ENCODE measurements around the gene SYNPO2. TPM values are rescaled to one million over a fixed set of nuclear protein-coding genes. Genes with fewer than 3 reads are reported as not detected.

SYNPO2 gene
- total and polyA plus RNA-seq, 2 of the 8 experiments (the other 6 are each of a cell fraction or from before 2014, with no cell fraction given) = 0.50 to 4.2 TPM

DNA sequence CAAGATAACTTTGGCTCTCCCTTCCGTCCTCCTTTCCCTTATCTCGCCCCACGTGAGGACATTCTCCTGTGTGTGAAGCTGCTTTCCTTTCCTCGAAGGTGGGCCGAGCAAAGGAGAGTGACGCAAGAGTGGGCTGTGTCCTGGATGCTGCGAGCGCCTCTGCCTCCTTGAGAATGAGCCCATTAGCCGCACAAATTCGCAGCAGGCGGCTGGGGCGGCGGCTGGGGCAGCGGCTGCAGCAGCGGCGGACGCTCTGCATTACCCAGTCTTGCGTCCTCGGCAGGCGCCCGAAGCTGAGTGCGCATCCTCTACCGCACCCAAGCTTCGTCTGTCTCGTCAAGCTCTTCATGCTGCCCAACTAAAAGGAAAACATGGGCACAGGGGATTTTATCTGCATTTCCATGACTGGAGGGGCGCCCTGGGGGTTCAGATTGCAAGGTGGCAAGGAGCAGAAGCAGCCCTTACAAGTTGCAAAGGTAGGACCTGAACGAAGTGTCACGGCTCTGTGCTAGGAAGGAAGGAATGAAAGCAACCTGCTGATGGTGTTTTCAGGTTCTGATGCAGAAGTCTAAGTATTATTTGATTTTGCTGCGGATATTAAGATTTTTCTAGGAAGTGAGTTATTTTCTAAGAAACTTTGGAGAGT lies at the start of gene SYNPO2 (continued):
- TF ChIP-seq YY1 (IDR thresholded peaks at IDR 0.05; ENCODE audit: low read depth, low read length) (peak; percentile 84), CEBPB (IDR thresholded peaks at IDR 0.05; ENCODE audit: low read depth, low read length) (peak; percentile 96), CBX5 (IDR thresholded peaks at IDR 0.05; ENCODE audit: low read depth, low read length) (no peak), TBP (IDR thresholded peaks at IDR 0.05; ENCODE audit: low read depth, low read length) (peak; percentile 97), JUND (IDR thresholded peaks at IDR 0.05; ENCODE audit: low read length) (peak; percentile 77), HDAC6 (IDR thresholded peaks at IDR 0.05; ENCODE audit: low read depth, low read length) (no peak), NANOG (IDR thresholded peaks at IDR 0.05; ENCODE audit: insufficient read depth, low read depth, low read length, poor library complexity, severe bottlenecking) (peak; percentile 32), TAF1 (IDR thresholded peaks at IDR 0.05; ENCODE audit: low read depth, low read length) (peak; percentile 82), ASH2L (IDR thresholded peaks at IDR 0.05; ENCODE audit: low read length) (peak; percentile 92), MAFK (IDR thresholded peaks at IDR 0.05; ENCODE audit: low read depth, low read length) (no peak), POLR2A (IDR thresholded peaks at IDR 0.05; ENCODE audit: control extremely low read depth in 1 of 2, low read depth in 2 of 2, low read length in 2 of 2) (0 out of 3 replicates have a peak, but pooled peaks of 1 of the 2 experiments have one; percentile 32), POLR2AphosphoS5 (IDR thresholded peaks at IDR 0.05; ENCODE audit: low read depth, low read length) (peak; percentile 42; the same call in 1 of the 2 replicates), BACH1 (IDR thresholded peaks at IDR 0.05; ENCODE audit: low read length) (peak; percentile 40), RAD21 (IDR thresholded peaks at IDR 0.05 in 1 of 2, conservative IDR thresholded peaks at IDR 0.05 in 1 of 2; ENCODE audit: low read depth in 2 of 2, low read length in 2 of 2) (peak; percentile 10 to 30; a peak in 2 of 4 replicates), RXRA (IDR thresholded peaks at IDR 0.05; ENCODE audit: insufficient read depth, low read depth, low read length) (no peak), RBBP5 (IDR thresholded peaks at IDR 0.05; ENCODE audit: borderline replicate concordance, low read depth, low read length) (peak; percentile 66; the same call in 1 of the 2 replicates), CTBP2 (IDR thresholded peaks at IDR 0.05; ENCODE audit: borderline replicate concordance, insufficient read depth, insufficient read length, low read length) (no peak), EGR1 (IDR thresholded peaks at IDR 0.05; ENCODE audit: borderline replicate concordance, low read depth, low read length) (no peak)
- TF ChIP-seq, protein P1, sequence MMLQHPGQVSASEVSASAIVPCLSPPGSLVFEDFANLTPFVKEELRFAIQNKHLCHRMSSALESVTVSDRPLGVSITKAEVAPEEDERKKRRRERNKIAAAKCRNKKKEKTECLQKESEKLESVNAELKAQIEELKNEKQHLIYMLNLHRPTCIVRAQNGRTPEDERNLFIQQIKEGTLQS (IDR thresholded peaks at IDR 0.05; ENCODE audit: insufficient read depth, low read depth, low read length) = peak; percentile 67
- TF ChIP-seq, protein P2, sequence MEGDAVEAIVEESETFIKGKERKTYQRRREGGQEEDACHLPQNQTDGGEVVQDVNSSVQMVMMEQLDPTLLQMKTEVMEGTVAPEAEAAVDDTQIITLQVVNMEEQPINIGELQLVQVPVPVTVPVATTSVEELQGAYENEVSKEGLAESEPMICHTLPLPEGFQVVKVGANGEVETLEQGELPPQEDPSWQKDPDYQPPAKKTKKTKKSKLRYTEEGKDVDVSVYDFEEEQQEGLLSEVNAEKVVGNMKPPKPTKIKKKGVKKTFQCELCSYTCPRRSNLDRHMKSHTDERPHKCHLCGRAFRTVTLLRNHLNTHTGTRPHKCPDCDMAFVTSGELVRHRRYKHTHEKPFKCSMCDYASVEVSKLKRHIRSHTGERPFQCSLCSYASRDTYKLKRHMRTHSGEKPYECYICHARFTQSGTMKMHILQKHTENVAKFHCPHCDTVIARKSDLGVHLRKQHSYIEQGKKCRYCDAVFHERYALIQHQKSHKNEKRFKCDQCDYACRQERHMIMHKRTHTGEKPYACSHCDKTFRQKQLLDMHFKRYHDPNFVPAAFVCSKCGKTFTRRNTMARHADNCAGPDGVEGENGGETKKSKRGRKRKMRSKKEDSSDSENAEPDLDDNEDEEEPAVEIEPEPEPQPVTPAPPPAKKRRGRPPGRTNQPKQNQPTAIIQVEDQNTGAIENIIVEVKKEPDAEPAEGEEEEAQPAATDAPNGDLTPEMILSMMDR (IDR thresholded peaks at IDR 0.05; ENCODE audit: control extremely low read depth in 1 of 3, insufficient read depth in 1 of 3, low read depth in 1 of 3, low read length in 3 of 3) = 0 out of 4 replicates have a peak, but pooled peaks of 1 of the 3 experiments have one; percentile 1
- TF ChIP-seq, protein P3, sequence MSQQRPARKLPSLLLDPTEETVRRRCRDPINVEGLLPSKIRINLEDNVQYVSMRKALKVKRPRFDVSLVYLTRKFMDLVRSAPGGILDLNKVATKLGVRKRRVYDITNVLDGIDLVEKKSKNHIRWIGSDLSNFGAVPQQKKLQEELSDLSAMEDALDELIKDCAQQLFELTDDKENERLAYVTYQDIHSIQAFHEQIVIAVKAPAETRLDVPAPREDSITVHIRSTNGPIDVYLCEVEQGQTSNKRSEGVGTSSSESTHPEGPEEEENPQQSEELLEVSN (IDR thresholded peaks at IDR 0.05) = 0 out of 2 replicates have a peak, but pooled peaks have one; percentile 13

Data from H1 (cell line).